Caco-2 (cell line): ENCODE results near the gene TFPI. TPM values are rescaled to one million over a fixed set of nuclear protein-coding genes. Genes with fewer than 3 reads are reported as not detected.
A peak's percentile ranks its signal among the peaks of the same experiment; 100 is the strongest.

ENCODE experiments used
- BruUV-seq: library from RNA; stranded (reverse); fragments of 400-500 nt; replicated peaks from 2 replicates; lab custom pipeline; 2021; lab: Mats Ljungman, UMichigan
- CTCF ChIA-PET: fragments of 300-600 bp; sonication (Branson Sonifier 250); formaldehyde crosslinking; loops from one replicate; lab custom pipeline; 2022; ENCODE audit warnings: antibody characterized with exemption; lab: Charles Lee
- POLR2A ChIA-PET: fragments of 300-600 bp; sonication (Branson Sonifier 250); formaldehyde crosslinking; loops from one replicate; lab custom pipeline; 2022; ENCODE audit warnings: antibody characterized with exemption; lab: Charles Lee
- DNase-seq, 2 experiments: peaks; one replicate each; pipeline versions ENCODE4 v3.0.0 to v3.0.0-alpha.2; 2020 to 2022
- H3K27me3 ChIP-seq: replicated peaks from 2 replicates; pipeline ENCODE4 v1.6.0; 2011; ENCODE audit warnings: low read length; ENCODE audit not compliant: control insufficient read depth, insufficient read depth
- H3K36me3 ChIP-seq: 2 replicates; pipeline ENCODE4 v1.5.1; 2011; ENCODE audit warnings: low read length; ENCODE audit not compliant: control insufficient read depth, insufficient read depth
- H3K4me1 ChIP-seq: fragments of 250-450 bp; sonication (Bioruptor Pico); 2 replicates; pipeline ENCODE4 v1.5.1; 2020; ENCODE audit warnings: mild to moderate bottlenecking
- H3K4me3 ChIP-seq: 2 replicates; pipeline ENCODE4 v1.5.1; 2011; ENCODE audit warnings: low read depth, mild to moderate bottlenecking, control low read depth, low read length
- H3K9me3 ChIP-seq: fragments of 250-450 bp; sonication (Bioruptor Pico); 2 replicates; pipeline ENCODE4 v1.5.1; 2020; ENCODE audit warnings: mild to moderate bottlenecking, moderate library complexity
- H3K27ac Mint-ChIP-seq: one replicate; pipeline ENCODE4 v1.8.0; 2022; ENCODE audit warnings: mixed read lengths; ENCODE audit not compliant: unreplicated experiment
- H3K27me3 Mint-ChIP-seq: one replicate; pipeline ENCODE4 v1.8.0; 2022; ENCODE audit warnings: mixed read lengths; ENCODE audit not compliant: insufficient read depth, unreplicated experiment
- H3K36me3 Mint-ChIP-seq: one replicate; pipeline ENCODE4 v1.8.0; 2022; ENCODE audit warnings: mild to moderate bottlenecking, mixed read lengths; ENCODE audit not compliant: insufficient read depth, unreplicated experiment
- H3K4me1 Mint-ChIP-seq: one replicate; pipeline ENCODE4 v1.8.0; 2022; ENCODE audit warnings: low read depth, mixed read lengths; ENCODE audit not compliant: unreplicated experiment
- H3K4me3 Mint-ChIP-seq: one replicate; pipeline ENCODE4 v1.8.0; 2022; ENCODE audit warnings: mild to moderate bottlenecking, moderate library complexity, mixed read lengths; ENCODE audit not compliant: unreplicated experiment
- H3K9me3 Mint-ChIP-seq: one replicate; pipeline ENCODE4 v1.8.0; 2022; ENCODE audit warnings: mixed read lengths; ENCODE audit not compliant: unreplicated experiment
- CTCF ChIP-seq, 2 experiments: fragments of 200-600 bp in 1 of 2; IDR thresholded peaks; 1 replicate in 1 of 2; 2 replicates in 1 of 2; pipeline versions ENCODE4 v1.5.1 to v1.8.0; 2011 to 2022; ENCODE audit warnings: antibody characterized with exemption in 1 of 2, control low read depth in 1 of 2, inconsistent platforms in 1 of 2, low read depth in 1 of 2, low read length in 1 of 2, mild to moderate bottlenecking in 1 of 2, moderate library complexity in 1 of 2; ENCODE audit not compliant: insufficient read depth in 1 of 2, severe bottlenecking in 1 of 2, unreplicated experiment in 1 of 2
- intact Hi-C: fragments of 100-400 bp; cut with micrococcal nuclease; formaldehyde crosslinking; loops from one replicate; pipeline ENCODE4 v1.10.0; 2022; ENCODE audit not compliant: unreplicated experiment
- total RNA-seq: library from RNA; stranded (reverse); gene quantifications from 2 replicates; pipeline ENCODE4 v1.2.3, GENCODE V29; 2022

TFPI gene
- total RNA-seq, 1 experiment from 2014 or later = 31.0 TPM

DNA sequence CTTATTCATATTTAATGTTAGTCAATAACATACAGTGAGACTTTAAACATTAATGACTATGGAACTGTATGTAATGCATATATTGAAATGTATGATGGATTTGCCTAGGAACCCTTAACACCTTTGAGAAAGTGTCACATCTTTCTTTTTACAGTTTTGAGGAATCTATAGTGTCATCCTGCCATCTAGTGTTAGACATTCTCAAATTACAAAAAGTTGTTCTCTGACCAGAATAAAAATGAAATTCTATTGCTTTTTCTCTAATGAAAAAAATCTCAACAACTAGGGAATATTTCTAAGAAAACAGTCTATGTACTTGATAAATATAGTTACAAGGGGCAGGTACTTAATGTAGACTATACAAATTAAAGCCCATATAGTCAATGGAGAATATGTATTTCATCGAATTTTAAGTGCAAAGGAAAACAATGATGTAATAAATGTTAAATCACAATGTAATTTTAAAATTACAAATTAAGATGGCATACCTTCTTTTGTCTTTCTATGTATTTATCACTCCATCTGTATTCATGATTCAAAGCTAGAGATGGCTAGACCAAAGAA is 101.1 kb downstream of the TFPI start:
- Mint-ChIP-seq H3K36me3 (no peaks in the 10 kb centered on the region), H3K27me3 (no peaks in the 10 kb centered on the region), H3K27ac (no peak overlapping the region), H3K4me3 (no peak overlapping the region), H3K9me3 (no peaks in the 10 kb centered on the region), H3K4me1 (no peaks in the 10 kb centered on the region)
- intact Hi-C loops = loop anchor here (1.0 kb wide), 3 partner anchors 315 to 591 kb away; no protein-coding TSS in a partner anchor
- Histone ChIP-seq H3K4me1 (no peaks in the 10 kb centered on the region), H3K36me3 (no peaks in the 10 kb centered on the region), H3K27me3 (no peaks in the 10 kb centered on the region; the same call in 1 of the 2 replicates), H3K4me3 (no peak overlapping the region), H3K9me3 (no peaks in the 10 kb centered on the region)
- BruUV-seq = no TSS peak
- peak in 1 of 2 experiments; percentile 13 for DNase-seq
- ChIA-PET CTCF (interaction anchor here (0.6 kb wide), 2 partner anchors 133 to 315 kb away, joined by 3 to 5 read pairs; no protein-coding TSS in a partner anchor), POLR2A (no interaction called here)
- peak; percentile 25 to 39 for TF ChIP-seq CTCF (IDR thresholded peaks at IDR 0.05; ENCODE audit: insufficient read depth in 1 of 2, low read depth in 1 of 2, low read length in 1 of 2, severe bottlenecking in 1 of 2, unreplicated experiment in 1 of 2)

- H3K36me3 Mint-ChIP-seq = no peaks in the 10 kb centered on the region
- no peaks in the 10 kb centered on the region for H3K9me3 ChIP-seq
- POLR2A ChIA-PET = no interaction called here
- TF ChIP-seq CTCF (IDR thresholded peaks at IDR 0.05; ENCODE audit: insufficient read depth in 1 of 2, low read depth in 1 of 2, low read length in 1 of 2, severe bottlenecking in 1 of 2, unreplicated experiment in 1 of 2) = no peak
- H3K27me3 ChIP-seq = no peaks in the 10 kb centered on the region; the same call in 1 of the 2 replicates
- H3K4me1 ChIP-seq = no peaks in the 10 kb centered on the region
- no peak overlapping the region for H3K4me3 ChIP-seq
- H3K9me3 Mint-ChIP-seq = no peaks in the 10 kb centered on the region
- CTCF ChIA-PET = no interaction called here
- no peak for DNase-seq
- no peaks in the 10 kb centered on the region for H3K36me3 ChIP-seq
- H3K27ac Mint-ChIP-seq = no peak overlapping the region
- intact Hi-C loops = no loop called here
- no TSS peak for BruUV-seq
- no peak overlapping the region for H3K4me3 Mint-ChIP-seq
- no peaks in the 10 kb centered on the region for H3K4me1 Mint-ChIP-seq
- no peaks in the 10 kb centered on the region for H3K27me3 Mint-ChIP-seq
These were observed 102.7 kb downstream of the TFPI start for GRCh38 chr2:187451510-187451909.

DNA sequence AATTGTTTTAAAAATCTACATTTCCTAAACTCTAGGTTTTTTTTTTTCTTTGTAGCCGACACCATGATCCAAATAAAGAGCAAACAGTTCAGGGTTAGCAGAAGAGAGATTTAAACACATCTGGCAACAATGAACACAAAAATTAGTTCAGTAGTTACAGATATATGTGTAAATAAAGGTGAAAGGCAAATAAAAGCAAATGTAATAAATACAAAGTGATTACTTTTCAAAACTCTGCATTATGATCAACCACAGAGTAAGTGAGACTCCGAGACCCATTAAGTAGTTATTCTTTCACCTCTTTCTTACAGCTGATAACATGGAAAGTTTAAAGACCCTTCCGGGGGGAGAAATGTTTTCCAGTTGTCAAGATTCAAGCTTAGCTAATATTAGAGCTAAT is 106.9 kb downstream of the TFPI start:
- no peak for TF ChIP-seq CTCF (IDR thresholded peaks at IDR 0.05; ENCODE audit: insufficient read depth in 1 of 2, low read depth in 1 of 2, low read length in 1 of 2, severe bottlenecking in 1 of 2, unreplicated experiment in 1 of 2)
- no peaks in the 10 kb centered on the region for H3K4me1 ChIP-seq
- Mint-ChIP-seq H3K27ac (no peak overlapping the region), H3K36me3 (no peaks in the 10 kb centered on the region), H3K4me3 (no peak overlapping the region), H3K27me3 (no peaks in the 10 kb centered on the region), H3K9me3 (no peaks in the 10 kb centered on the region), H3K4me1 (no peaks in the 10 kb centered on the region)
- no peak for DNase-seq
- no peaks in the 10 kb centered on the region for H3K36me3 ChIP-seq
- ChIA-PET CTCF (interaction anchor here (0.9 kb wide), 1 partner anchor 584 kb away, joined by 4 read pairs; no protein-coding TSS in a partner anchor), POLR2A (no interaction called here)
- no peaks in the 10 kb centered on the region; the same call in 1 of the 2 replicates for H3K27me3 ChIP-seq
- intact Hi-C loops = no loop called here
- H3K4me3 ChIP-seq = no peak overlapping the region
- no TSS peak for BruUV-seq
- no peaks in the 10 kb centered on the region for H3K9me3 ChIP-seq
